HG02884 (cell line): Measurements from ENCODE around the gene CLDND2.

ENCODE experiments used
- ATAC-seq: cut with Tn5 transposase; IDR thresholded peaks from one replicate; pipeline ENCODE4 v1.9.1; 2021; ENCODE audit warnings: mild to moderate bottlenecking, moderate library complexity; ENCODE audit not compliant: unreplicated experiment

The CLDND2 gene

GRCh38 chr19:51386882-51387520, 18.2 kb upstream of the CLDND2 start:
- ATAC-seq = no peak

- ATAC-seq = no peak
These were observed 13.2 kb upstream of the CLDND2 start for GRCh38 chr19:51382004-51382403.

- no peak for ATAC-seq
These were observed 11.6 kb upstream of the CLDND2 start for GRCh38 chr19:51380379-51380778.

GRCh38 chr19:51377422-51377821, 8.6 kb upstream of the CLDND2 start:
- ATAC-seq = no peak

- no peak for ATAC-seq
These were observed 6.9 kb upstream of the CLDND2 start for GRCh38 chr19:51375504-51376221.

GRCh38 chr19:51372649-51373504, 4.1 kb upstream of the CLDND2 start, which contains the start of gene NKG7:
Gene NKG7 (minus strand): TSS chr19:51372654. CDS start chr19:51372535, 119 bp downstream.
- ATAC-seq = no peak

- ATAC-seq = no peak
These were observed 3.3 kb upstream of the CLDND2 start for GRCh38 chr19:51372021-51372648.

GRCh38 chr19:51371186-51371690, 2.4 kb upstream of the CLDND2 start:
- no peak for ATAC-seq

- ATAC-seq = no peak
These were observed 1.4 kb upstream of the CLDND2 start for GRCh38 chr19:51370230-51370629.

GRCh38 chr19:51367565-51368365, 1.0 kb downstream of the CLDND2 start:
- peak; percentile 78 for ATAC-seq

GRCh38 chr19:51367255-51367564, 1.6 kb downstream of the CLDND2 start:
- ATAC-seq = no peak

GRCh38 chr19:51366389-51367254, 2.2 kb downstream of the CLDND2 start:
- ATAC-seq = no peak

- ATAC-seq = no peak
These were observed 2.8 kb downstream of the CLDND2 start, which contains the start of gene ETFB for GRCh38 chr19:51365965-51366388. Gene ETFB (minus strand): TSS chr19:51366388. CDS start chr19:51366326, 62 bp downstream.

- no peak for ATAC-seq
These were observed 3.4 kb downstream of the CLDND2 start for GRCh38 chr19:51365211-51365964.

- no peak for ATAC-seq
These were observed 4.3 kb downstream of the CLDND2 start for GRCh38 chr19:51364200-51365106.

- ATAC-seq = no peak
These were observed 7.6 kb downstream of the CLDND2 start for GRCh38 chr19:51361239-51361638.

- ATAC-seq = no peak
These were observed 9.5 kb downstream of the CLDND2 start for GRCh38 chr19:51359294-51359693.
